WTC11 (cell line): ENCODE results near the gene CD69. TPM values are rescaled to one million over a fixed set of nuclear protein-coding genes. Genes with fewer than 3 reads are reported as not detected.
A peak's percentile ranks its signal among the peaks of the same experiment; 100 is the strongest.

Source experiments
- ATAC-seq: fragments of 200-7000 bp; cut with Tn5 transposase; 2 replicates; pipeline ENCODE4 v1.10.0; 2021; ENCODE audit warnings: mild to moderate bottlenecking, moderate library complexity
- CTCF ChIA-PET: fragments of 300-600 bp; sonication (Branson Sonifier 250); formaldehyde crosslinking; loops from one replicate; lab custom pipeline; 2021; ENCODE audit warnings: antibody characterized with exemption; lab: Charles Lee
- POLR2A ChIA-PET: fragments of 350-600 bp; sonication (Branson Sonifier 250); formaldehyde crosslinking; loops from one replicate; lab custom pipeline; 2021; ENCODE audit warnings: antibody characterized with exemption; lab: Charles Lee
- DNase-seq: peaks from one replicate; pipeline ENCODE4 v3.0.0; 2021; ENCODE audit warnings: low spot score
- H3K27ac Mint-ChIP-seq: 2 replicates; pipeline ENCODE4 v1.8.0; 2021; ENCODE audit warnings: mixed read lengths
- H3K27me3 Mint-ChIP-seq: 2 replicates; pipeline ENCODE4 v1.8.0; 2021; ENCODE audit warnings: low read depth, mild to moderate bottlenecking, moderate library complexity, mixed read lengths
- H3K36me3 Mint-ChIP-seq: 2 replicates; pipeline ENCODE4 v1.8.0; 2021; ENCODE audit warnings: mixed read lengths
- H3K4me1 Mint-ChIP-seq: 2 replicates; pipeline ENCODE4 v1.8.0; 2022; ENCODE audit warnings: mixed read lengths
- H3K4me3 Mint-ChIP-seq: 2 replicates; pipeline ENCODE4 v1.8.0; 2021; ENCODE audit warnings: mild to moderate bottlenecking, moderate library complexity, mixed read lengths
- H3K9me3 Mint-ChIP-seq: 2 replicates; pipeline ENCODE4 v1.8.0; 2021; ENCODE audit warnings: mixed read lengths
- EMX1 ChIP-seq: fragments of 250-450 bp; sonication (Bioruptor Pico); IDR thresholded peaks from 2 replicates; pipeline ENCODE4 v1.8.0; 2021; ENCODE audit warnings: mild to moderate bottlenecking
- ESRRA ChIP-seq: sonication (generic); formaldehyde crosslinking; IDR thresholded peaks from 2 replicates; pipeline ENCODE4 v1.8.1; 2022; ENCODE audit warnings: mild to moderate bottlenecking, missing genetic modification reagents, borderline replicate concordance
- GABPB1 ChIP-seq: sonication (generic); formaldehyde crosslinking; IDR thresholded peaks from 2 replicates; pipeline ENCODE4 v1.8.1; 2023; ENCODE audit warnings: mild to moderate bottlenecking, missing genetic modification reagents
- HMGA2 ChIP-seq: fragments of 250-450 bp; sonication (Bioruptor Pico); IDR thresholded peaks from 2 replicates; pipeline ENCODE4 v1.4.0; 2021; ENCODE audit warnings: mild to moderate bottlenecking, moderate library complexity
- MYBL2 ChIP-seq: sonication (generic); formaldehyde crosslinking; IDR thresholded peaks from 2 replicates; pipeline ENCODE4 v1.8.1; 2023; ENCODE audit warnings: mild to moderate bottlenecking, moderate library complexity, missing genetic modification reagents
- RELA ChIP-seq: sonication (generic); formaldehyde crosslinking; IDR thresholded peaks from 2 replicates; pipeline ENCODE4 v1.8.1; 2022; ENCODE audit warnings: missing genetic modification reagents, mild to moderate bottlenecking, borderline replicate concordance
- SMAD3 ChIP-seq: sonication (generic); formaldehyde crosslinking; IDR thresholded peaks from 2 replicates; pipeline ENCODE4 v1.8.0; 2022; ENCODE audit warnings: missing genetic modification reagents, mild to moderate bottlenecking, borderline replicate concordance
- SP1 ChIP-seq: sonication (generic); formaldehyde crosslinking; conservative IDR thresholded peaks from 2 replicates; pipeline ENCODE4 v1.8.1; 2022; ENCODE audit warnings: missing genetic modification reagents
- total RNA-seq: library from RNA; stranded (reverse); gene quantifications from 3 replicates; pipeline ENCODE4 v1.2.3, GENCODE V29; 2021
- TF ChIP-seq, protein P1 (sequence below): sonication (generic); formaldehyde crosslinking; IDR thresholded peaks from 2 replicates; pipeline ENCODE4 v1.8.1; 2022; ENCODE audit warnings: mild to moderate bottlenecking, missing genetic modification reagents, moderate library complexity, borderline replicate concordance
- TF ChIP-seq, protein P2 (sequence below): fragments of 200-600 bp; IDR thresholded peaks from 2 replicates; pipeline ENCODE4 v1.8.0; 2022; ENCODE audit warnings: antibody characterized with exemption
- TF ChIP-seq, protein P3 (sequence below): sonication (generic); formaldehyde crosslinking; IDR thresholded peaks from 2 replicates; pipeline ENCODE4 v1.8.0; 2022; ENCODE audit warnings: mild to moderate bottlenecking, missing genetic modification reagents
- TF ChIP-seq, protein P4 (sequence below): sonication (generic); formaldehyde crosslinking; conservative IDR thresholded peaks from 2 replicates; pipeline ENCODE4 v1.8.1; 2022; ENCODE audit warnings: mild to moderate bottlenecking, missing genetic modification reagents
- TF ChIP-seq, protein P5 (sequence below): fragments of 250-450 bp; sonication (Bioruptor Pico); conservative IDR thresholded peaks from 2 replicates; pipeline ENCODE4 v1.9.0; 2021; ENCODE audit warnings: mild to moderate bottlenecking
- TF ChIP-seq, protein P6 (sequence below): sonication (generic); formaldehyde crosslinking; IDR thresholded peaks from 2 replicates; pipeline ENCODE4 v1.8.0; 2022; ENCODE audit warnings: mild to moderate bottlenecking, missing genetic modification reagents
- TF ChIP-seq, protein P7 (sequence below): fragments of 250-450 bp; sonication (Bioruptor Pico); IDR thresholded peaks from 2 replicates; pipeline ENCODE4 v1.9.0; 2021; ENCODE audit warnings: moderate library complexity, mild to moderate bottlenecking, inconsistent platforms, borderline replicate concordance

Gene CD69
- total RNA-seq, 1 experiment from 2014 or later = 0.42 TPM

DNA sequence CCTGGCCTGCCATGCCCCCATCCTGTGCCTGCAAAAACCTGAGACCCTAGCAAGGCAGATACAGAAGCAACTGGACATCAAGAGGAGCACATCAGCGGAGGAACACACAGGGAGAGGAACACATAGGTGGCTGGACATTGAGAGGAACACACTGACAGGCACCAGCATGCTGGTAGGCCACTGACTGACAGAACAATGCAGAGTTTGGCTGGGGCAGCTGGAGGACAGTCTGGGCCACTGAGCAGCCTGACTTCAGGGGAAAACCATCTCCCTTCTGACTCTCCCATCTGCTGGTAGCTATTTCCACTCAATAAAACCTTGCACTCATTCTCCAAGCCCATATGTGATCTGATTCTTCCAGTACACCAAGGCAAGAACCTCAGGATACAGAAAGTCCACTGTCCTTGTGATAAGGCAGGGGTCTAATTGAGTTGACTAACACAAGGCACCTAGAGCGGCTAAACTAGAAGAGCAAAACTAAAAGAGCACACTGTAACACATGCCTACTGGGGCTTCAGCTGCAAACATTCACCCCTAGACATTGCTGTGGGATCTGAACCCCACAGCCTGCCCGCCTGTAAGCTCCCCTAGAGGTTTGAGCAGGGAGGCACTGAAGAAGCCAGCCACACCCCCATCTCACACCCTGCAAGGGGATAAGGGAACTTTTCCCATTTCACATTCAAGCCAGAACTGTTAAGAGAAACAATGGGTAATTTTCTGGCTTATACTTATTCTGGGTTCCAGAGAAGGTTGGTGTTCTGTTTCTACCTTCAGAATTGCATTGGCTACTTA lies 49.9 kb downstream of the CD69 start:
- peaks cover 22% of the 10 kb centered on the region for H3K4me1 Mint-ChIP-seq
- no peak overlapping the region for H3K27ac Mint-ChIP-seq
- TF ChIP-seq HMGA2 (CRISPR knock-in tag) (no peak), SP1 (CRISPR knock-in tag) (no peak)
- TF ChIP-seq, protein P1, sequence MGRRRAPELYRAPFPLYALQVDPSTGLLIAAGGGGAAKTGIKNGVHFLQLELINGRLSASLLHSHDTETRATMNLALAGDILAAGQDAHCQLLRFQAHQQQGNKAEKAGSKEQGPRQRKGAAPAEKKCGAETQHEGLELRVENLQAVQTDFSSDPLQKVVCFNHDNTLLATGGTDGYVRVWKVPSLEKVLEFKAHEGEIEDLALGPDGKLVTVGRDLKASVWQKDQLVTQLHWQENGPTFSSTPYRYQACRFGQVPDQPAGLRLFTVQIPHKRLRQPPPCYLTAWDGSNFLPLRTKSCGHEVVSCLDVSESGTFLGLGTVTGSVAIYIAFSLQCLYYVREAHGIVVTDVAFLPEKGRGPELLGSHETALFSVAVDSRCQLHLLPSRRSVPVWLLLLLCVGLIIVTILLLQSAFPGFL = no peak
- TF ChIP-seq, all 79 proteins: peak for 0
- Mint-ChIP-seq H3K36me3 (0 out of 2 replicates have a peak, but pooled peaks cover 3% of the 10 kb centered on the region), H3K27me3 (no peaks in the 10 kb centered on the region), H3K4me3 (no peak overlapping the region), H3K9me3 (peaks cover 6% of the 10 kb centered on the region)
- ATAC-seq (peak; percentile 61), DNase-seq (no peak)
- ChIA-PET CTCF (interaction anchor here (0.6 to 1.1 kb wide), 2 partner anchors 241 to 637 kb away, joined by 3 read pairs; no protein-coding TSS in a partner anchor), POLR2A (no interaction called here)

DNA sequence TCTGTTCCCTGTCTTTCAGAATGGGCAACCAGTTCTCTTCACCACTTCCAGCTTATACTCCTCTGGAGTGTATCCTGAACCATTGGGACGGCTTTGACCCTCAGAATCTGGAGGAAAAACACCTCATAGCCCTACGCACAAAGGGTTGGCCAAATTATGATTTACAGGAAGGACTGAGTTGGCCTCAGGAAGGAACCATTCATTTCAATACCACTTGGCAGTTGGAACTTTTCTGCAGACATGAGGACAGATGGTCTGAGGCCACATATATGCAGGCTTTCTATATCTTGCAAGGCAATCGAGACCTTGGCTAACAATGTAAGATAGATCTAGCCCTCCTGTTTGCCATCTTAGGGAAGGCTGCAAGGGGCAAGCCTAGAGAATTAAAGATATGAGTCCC lies 51.8 kb downstream of the CD69 start:
- peaks cover 22% of the 10 kb centered on the region for H3K9me3 Mint-ChIP-seq
- no peak overlapping the region for H3K27ac Mint-ChIP-seq

DNA sequence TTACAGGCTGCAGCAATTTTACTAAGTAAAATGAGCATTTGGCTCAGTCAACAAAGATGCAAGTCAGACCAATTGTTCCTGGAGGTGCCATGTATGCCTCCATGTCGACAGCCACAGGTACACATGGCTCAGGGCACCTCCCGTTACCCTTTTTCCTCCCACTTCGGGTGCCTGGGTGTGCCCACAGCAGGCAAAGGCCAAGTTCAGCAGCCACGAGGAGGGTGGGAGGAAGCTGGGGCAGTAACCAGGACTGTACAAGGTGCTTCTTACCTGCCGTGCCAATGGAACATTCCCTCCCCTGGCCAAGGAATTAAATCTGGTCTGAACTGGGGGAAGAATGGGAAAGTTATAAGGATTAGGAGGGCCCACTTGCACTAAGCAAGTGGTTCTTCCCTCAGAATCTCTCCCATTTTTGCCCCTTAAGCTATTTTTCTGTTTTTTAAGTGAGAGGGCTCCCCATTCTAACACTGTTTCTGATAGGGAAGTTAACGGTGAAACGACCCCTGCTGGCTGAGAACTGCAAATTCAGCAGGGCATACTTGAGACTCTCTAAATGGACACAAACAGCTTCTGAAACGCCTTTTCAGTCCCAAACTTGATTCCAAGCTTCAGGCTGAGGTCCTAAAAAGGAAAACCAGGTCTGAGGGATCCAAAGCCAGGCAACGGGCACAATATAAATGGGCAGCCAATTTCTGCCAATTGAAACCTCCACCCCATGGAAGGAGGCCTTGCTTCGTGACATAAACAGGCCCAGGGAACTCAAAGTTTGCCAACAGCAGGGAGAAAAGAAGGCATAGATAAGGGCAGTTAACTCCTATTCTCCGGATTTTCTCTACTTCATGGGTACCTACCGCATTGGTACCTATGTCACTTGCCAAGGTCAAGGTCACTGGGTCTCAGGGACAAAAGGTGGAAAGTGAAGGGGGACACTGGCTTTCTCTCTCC lies 52.6 kb downstream of the CD69 start:
- H3K4me1 Mint-ChIP-seq = peaks cover 22% of the 10 kb centered on the region
- no peak overlapping the region for H3K27ac Mint-ChIP-seq
- DNase-seq (peak; percentile 60), ATAC-seq (peak; percentile 86)
- no peaks in the 10 kb centered on the region for H3K27me3 Mint-ChIP-seq
- POLR2A ChIA-PET = interaction anchor here (0.5 to 0.6 kb wide), 2 partner anchors 30 to 35 kb away, joined by 3 to 8 read pairs; no protein-coding TSS in a partner anchor
- TF ChIP-seq, protein P2, sequence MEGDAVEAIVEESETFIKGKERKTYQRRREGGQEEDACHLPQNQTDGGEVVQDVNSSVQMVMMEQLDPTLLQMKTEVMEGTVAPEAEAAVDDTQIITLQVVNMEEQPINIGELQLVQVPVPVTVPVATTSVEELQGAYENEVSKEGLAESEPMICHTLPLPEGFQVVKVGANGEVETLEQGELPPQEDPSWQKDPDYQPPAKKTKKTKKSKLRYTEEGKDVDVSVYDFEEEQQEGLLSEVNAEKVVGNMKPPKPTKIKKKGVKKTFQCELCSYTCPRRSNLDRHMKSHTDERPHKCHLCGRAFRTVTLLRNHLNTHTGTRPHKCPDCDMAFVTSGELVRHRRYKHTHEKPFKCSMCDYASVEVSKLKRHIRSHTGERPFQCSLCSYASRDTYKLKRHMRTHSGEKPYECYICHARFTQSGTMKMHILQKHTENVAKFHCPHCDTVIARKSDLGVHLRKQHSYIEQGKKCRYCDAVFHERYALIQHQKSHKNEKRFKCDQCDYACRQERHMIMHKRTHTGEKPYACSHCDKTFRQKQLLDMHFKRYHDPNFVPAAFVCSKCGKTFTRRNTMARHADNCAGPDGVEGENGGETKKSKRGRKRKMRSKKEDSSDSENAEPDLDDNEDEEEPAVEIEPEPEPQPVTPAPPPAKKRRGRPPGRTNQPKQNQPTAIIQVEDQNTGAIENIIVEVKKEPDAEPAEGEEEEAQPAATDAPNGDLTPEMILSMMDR = peak; percentile 63
- TF ChIP-seq, protein P3, sequence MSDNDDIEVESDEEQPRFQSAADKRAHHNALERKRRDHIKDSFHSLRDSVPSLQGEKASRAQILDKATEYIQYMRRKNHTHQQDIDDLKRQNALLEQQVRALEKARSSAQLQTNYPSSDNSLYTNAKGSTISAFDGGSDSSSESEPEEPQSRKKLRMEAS (CRISPR knock-in tag) = no peak
- TF ChIP-seq, all 79 proteins: peak for 1
- CTCF ChIA-PET = interaction anchor here (0.6 to 1.8 kb wide), 30 partner anchors 9 to 377 kb away, joined by 3 to 15 read pairs (median 5); partner anchors contain the start of gene CLECL1
- Mint-ChIP-seq H3K4me3 (no peak overlapping the region), H3K36me3 (peaks cover 5% of the 10 kb centered on the region; the same call in 1 of the 2 replicates), H3K9me3 (peaks cover 22% of the 10 kb centered on the region)

More for the DNA sequence above, 51.8 kb downstream of the CD69 start:
- Mint-ChIP-seq H3K36me3 (peaks cover 5% of the 10 kb centered on the region; the same call in 1 of the 2 replicates), H3K4me3 (no peak overlapping the region), H3K4me1 (peaks cover 22% of the 10 kb centered on the region), H3K27me3 (no peaks in the 10 kb centered on the region)
- DNase-seq (no peak), ATAC-seq (no peak)
- ChIA-PET POLR2A (interaction anchor here (0.5 to 0.6 kb wide), 2 partner anchors 31 to 34 kb away, joined by 3 to 8 read pairs; no protein-coding TSS in a partner anchor), CTCF (interaction anchor here (0.7 to 1.8 kb wide), 29 partner anchors 8 to 378 kb away, joined by 3 to 15 read pairs (median 5); partner anchors contain the start of gene CLECL1)
- no peak for TF ChIP-seq ESRRA

DNA sequence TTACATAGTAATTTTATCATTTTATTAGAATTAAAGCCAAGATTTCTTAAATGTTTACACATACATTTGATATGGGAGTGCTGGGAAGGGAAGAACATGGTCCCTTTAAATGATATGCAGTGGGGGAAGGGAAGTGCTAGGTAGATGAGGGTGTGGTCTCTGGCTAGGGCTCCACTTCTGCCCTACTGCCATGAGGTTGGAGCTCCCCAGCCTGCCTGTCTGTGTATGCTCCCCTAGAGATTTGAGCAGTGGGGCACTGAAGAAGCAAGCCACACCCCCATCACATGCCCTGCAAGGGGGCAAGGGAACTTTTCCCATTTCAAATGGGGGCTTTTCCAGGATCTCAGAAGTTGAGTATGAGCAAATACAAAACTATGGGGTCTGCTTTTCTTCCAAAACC lies 53.3 kb downstream of the CD69 start:
- Mint-ChIP-seq H3K27me3 (peaks cover 5% of the 10 kb centered on the region; the same call in 1 of the 2 replicates), H3K36me3 (peaks cover 5% of the 10 kb centered on the region; the same call in 1 of the 2 replicates), H3K4me1 (peaks cover 22% of the 10 kb centered on the region), H3K9me3 (peaks cover 27% of the 10 kb centered on the region), H3K27ac (no peak overlapping the region), H3K4me3 (no peak overlapping the region)
- no peak for ATAC-seq
- no peak for DNase-seq
- ChIA-PET POLR2A (no interaction called here), CTCF (interaction anchor here (1.3 to 1.8 kb wide), 6 partner anchors 10 to 73 kb away, joined by 3 to 15 read pairs (median 8); no protein-coding TSS in a partner anchor)
- TF ChIP-seq RELA (CRISPR knock-in tag) (no peak), EMX1 (CRISPR knock-in tag) (no peak), SMAD3 (no peak), MYBL2 (CRISPR knock-in tag) (no peak), GABPB1 (CRISPR knock-in tag) (no peak)
- TF ChIP-seq, protein P4, sequence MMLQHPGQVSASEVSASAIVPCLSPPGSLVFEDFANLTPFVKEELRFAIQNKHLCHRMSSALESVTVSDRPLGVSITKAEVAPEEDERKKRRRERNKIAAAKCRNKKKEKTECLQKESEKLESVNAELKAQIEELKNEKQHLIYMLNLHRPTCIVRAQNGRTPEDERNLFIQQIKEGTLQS = no peak
- TF ChIP-seq, protein P5, sequence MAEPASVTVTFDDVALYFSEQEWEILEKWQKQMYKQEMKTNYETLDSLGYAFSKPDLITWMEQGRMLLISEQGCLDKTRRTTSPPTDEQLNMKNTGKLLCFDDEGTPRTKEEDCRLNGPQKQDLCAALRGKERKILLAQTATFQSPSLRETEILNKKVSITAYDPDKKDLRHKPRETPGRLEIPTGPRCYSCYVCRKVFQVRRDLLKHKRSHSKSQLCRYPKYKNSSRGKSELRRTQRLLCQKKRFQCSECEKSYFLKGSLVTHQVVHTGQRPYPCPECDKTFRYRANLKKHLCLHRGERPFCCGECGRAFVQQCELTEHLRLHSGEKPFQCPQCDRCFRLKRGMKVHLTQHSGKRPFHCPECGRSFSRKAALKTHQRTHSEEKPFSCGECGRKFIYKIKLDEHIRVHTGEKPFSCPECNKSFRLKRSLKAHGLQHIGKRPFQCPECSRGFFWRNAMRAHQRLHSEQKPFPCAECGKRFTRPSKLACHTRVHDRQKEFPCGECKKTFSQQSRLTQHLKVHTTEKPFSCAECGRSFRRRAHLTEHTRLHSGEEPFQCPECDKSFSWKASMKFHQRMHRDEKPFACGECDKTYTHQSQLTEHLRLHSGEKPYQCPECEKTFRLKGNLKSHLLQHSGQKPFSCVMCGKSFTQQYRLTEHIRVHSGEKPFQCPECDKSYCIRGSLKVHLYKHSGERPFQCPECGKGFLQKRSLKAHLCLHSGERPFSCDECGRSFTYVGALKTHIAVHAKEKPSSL (CRISPR knock-in tag) = no peak
- TF ChIP-seq, protein P6, sequence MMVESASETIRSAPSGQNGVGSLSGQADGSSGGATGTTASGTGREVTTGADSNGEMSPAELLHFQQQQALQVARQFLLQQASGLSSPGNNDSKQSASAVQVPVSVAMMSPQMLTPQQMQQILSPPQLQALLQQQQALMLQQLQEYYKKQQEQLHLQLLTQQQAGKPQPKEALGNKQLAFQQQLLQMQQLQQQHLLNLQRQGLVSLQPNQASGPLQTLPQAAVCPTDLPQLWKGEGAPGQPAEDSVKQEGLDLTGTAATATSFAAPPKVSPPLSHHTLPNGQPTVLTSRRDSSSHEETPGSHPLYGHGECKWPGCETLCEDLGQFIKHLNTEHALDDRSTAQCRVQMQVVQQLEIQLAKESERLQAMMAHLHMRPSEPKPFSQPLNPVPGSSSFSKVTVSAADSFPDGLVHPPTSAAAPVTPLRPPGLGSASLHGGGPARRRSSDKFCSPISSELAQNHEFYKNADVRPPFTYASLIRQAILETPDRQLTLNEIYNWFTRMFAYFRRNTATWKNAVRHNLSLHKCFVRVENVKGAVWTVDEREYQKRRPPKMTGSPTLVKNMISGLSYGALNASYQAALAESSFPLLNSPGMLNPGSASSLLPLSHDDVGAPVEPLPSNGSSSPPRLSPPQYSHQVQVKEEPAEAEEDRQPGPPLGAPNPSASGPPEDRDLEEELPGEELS (CRISPR knock-in tag) = no peak
- TF ChIP-seq, protein P7, sequence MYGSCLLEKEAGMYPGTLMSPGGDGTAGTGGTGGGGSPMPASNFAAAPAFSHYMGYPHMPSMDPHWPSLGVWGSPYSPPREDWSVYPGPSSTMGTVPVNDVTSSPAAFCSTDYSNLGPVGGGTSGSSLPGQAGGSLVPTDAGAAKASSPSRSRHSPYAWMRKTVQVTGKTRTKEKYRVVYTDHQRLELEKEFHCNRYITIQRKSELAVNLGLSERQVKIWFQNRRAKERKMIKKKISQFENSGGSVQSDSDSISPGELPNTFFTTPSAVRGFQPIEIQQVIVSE = no peak
